Measurements from ENCODE around the gene NRG2. TPM values are rescaled to one million over a fixed set of nuclear protein-coding genes. Genes with fewer than 3 reads are reported as not detected.

Gene NRG2
- polyA plus RNA-seq, 2 of the 4 experiments (the other 2 are of a cell fraction) = 1.0 to 1.1 TPM

DNA sequence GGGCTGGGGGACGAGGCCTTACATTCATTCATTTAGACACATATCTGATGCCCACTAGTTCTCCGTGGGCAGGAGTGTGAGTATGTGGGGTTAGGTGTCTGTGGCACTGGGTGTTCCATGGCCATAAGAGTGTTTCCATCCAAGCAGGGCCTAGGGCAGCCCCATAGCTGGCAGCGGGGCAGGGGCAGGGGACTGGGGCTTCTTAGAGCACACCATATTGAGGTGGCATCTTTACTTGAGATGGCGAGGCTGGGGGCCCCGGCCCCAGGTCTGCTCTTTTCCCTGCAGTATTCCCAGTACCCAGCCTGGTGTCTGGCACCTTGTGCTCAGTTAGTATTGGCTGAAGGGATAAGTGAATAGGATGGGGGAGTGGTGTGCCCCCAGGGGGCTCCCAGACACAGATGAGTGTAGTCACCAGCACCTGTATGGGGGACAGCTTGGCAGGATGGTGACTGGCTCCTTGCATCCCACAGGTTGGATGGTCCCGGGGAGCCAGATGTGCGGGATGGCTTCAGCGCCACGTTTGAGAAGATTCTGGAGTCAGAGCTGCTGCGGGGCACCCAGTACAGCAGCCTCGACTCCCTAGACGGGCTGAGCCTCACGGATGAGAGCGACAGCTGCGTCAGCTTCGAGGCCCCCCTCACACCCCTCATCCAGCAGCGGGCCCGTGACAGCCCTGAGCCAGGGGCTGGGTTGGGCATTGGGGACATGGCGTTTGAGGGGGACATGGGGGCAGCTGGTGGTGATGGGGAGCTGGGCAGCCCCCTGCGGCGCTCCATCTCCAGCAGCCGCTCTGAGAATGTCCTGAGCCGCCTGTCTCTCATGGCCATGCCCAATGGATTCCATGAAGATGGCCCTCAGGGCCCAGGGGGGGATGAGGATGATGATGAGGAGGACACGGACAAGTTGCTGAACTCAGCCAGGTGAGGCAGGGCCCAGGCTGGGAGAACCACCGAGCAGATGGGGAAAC is 230.0 kb downstream of the NRG2 start:
- CTCF ChIA-PET = interaction anchor here (0.5 to 2.8 kb wide), 11 partner anchors 8 to 283 kb away, joined by 3 to 11 read pairs (median 4); no protein-coding TSS in a partner anchor
- TF ChIP-seq, protein P1, sequence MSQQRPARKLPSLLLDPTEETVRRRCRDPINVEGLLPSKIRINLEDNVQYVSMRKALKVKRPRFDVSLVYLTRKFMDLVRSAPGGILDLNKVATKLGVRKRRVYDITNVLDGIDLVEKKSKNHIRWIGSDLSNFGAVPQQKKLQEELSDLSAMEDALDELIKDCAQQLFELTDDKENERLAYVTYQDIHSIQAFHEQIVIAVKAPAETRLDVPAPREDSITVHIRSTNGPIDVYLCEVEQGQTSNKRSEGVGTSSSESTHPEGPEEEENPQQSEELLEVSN (IDR thresholded peaks at IDR 0.05; ENCODE audit: borderline replicate concordance, low read depth) = no peak
- TF ChIP-seq GATA3 (IDR thresholded peaks at IDR 0.05; ENCODE audit: borderline replicate concordance) (no peak), ZC3H11A (IDR thresholded peaks at IDR 0.05) (no peak), EHMT2 (IDR thresholded peaks at IDR 0.05; ENCODE audit: low read depth) (no peak), SMC3 (IDR thresholded peaks at IDR 0.05) (no peak), NFE2L2 (conservative IDR thresholded peaks at IDR 0.05; ENCODE audit: low read length) (no peak), MYC (IDR thresholded peaks at IDR 0.05; ENCODE audit: borderline replicate concordance, low read length) (no peak), MAZ (IDR thresholded peaks at IDR 0.05; ENCODE audit: borderline replicate concordance, low read depth, low read length) (no peak), RARB (CRISPR knock-in tag; IDR thresholded peaks at IDR 0.05) (no peak)
- TF ChIP-seq, protein P2, sequence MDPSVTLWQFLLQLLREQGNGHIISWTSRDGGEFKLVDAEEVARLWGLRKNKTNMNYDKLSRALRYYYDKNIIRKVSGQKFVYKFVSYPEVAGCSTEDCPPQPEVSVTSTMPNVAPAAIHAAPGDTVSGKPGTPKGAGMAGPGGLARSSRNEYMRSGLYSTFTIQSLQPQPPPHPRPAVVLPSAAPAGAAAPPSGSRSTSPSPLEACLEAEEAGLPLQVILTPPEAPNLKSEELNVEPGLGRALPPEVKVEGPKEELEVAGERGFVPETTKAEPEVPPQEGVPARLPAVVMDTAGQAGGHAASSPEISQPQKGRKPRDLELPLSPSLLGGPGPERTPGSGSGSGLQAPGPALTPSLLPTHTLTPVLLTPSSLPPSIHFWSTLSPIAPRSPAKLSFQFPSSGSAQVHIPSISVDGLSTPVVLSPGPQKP (IDR thresholded peaks at IDR 0.05; ENCODE audit: low read depth, low read length) = no peak
- FAIRE-seq (no peak), ATAC-seq (no peak), DNase-seq (ENCODE audit: low read depth in 1 of 2, low spot score in 1 of 2) (no peak)
- Histone ChIP-seq H3K4me2 (no peak overlapping the region), H3K9me3 (no peaks in the 10 kb centered on the region; the same call in 2 of the 3 replicates), H3K4me3 (no peak overlapping the region), H3K4me1 (no peaks in the 10 kb centered on the region), H3K27ac (no peak overlapping the region)
- POLR2A ChIA-PET = no interaction called here
- 37% methylated on average over 14 of the region's 25 CpGs for WGBS (ENCODE audit: missing lambda C conversion rate)

DNA sequence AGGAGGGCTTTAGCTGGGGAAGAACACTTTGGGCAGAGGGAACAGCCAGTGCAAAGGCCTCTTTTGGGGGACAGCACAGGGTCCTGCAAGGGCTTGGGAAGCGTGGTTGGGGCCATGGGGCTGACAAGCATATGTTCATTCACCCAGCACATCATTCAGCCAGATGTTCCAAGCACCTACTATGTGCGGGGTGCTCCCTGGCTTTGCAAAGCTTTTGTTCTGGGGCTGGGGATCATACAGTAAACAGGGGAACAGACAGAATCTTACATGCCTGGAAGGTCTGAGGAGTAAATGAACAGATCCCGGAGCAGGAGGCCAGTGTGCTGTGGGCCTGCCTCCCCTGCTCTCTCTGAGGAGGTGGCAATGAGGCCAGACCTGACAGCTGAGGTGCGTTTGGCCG is 230.8 kb downstream of the NRG2 start:
- POLR2A ChIA-PET = no interaction called here
- FAIRE-seq (no peak), DNase-seq (ENCODE audit: low read depth in 1 of 2, low spot score in 1 of 2) (no peak), ATAC-seq (no peak)
- Histone ChIP-seq H3K4me1 (no peaks in the 10 kb centered on the region), H3K4me2 (no peak overlapping the region), H3K9me3 (no peaks in the 10 kb centered on the region), H3K4me3 (no peak overlapping the region), H3K27ac (no peak overlapping the region)
- CTCF ChIA-PET = interaction anchor here (1.0 to 2.8 kb wide), 8 partner anchors 9 to 157 kb away, joined by 3 to 11 read pairs (median 4); no protein-coding TSS in a partner anchor
- TF ChIP-seq, protein P3, sequence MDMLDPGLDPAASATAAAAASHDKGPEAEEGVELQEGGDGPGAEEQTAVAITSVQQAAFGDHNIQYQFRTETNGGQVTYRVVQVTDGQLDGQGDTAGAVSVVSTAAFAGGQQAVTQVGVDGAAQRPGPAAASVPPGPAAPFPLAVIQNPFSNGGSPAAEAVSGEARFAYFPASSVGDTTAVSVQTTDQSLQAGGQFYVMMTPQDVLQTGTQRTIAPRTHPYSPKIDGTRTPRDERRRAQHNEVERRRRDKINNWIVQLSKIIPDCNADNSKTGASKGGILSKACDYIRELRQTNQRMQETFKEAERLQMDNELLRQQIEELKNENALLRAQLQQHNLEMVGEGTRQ (IDR thresholded peaks at IDR 0.05) = no peak
- TF ChIP-seq FOSB (CRISPR knock-in tag; IDR thresholded peaks at IDR 0.05) = no peak
- no peak for TF ChIP-seq CBX2 (IDR thresholded peaks at IDR 0.05; ENCODE audit: borderline replicate concordance, low read depth)
- TF ChIP-seq KDM1A (IDR thresholded peaks at IDR 0.05; ENCODE audit: low read depth) = no peak
- no peak for TF ChIP-seq CEBPB (IDR thresholded peaks at IDR 0.05)
- no peak for TF ChIP-seq NFE2L2 (conservative IDR thresholded peaks at IDR 0.05; ENCODE audit: low read length)
- no peak for TF ChIP-seq HOXA7 (CRISPR knock-in tag; IDR thresholded peaks at IDR 0.05)
- TF ChIP-seq, protein P4, sequence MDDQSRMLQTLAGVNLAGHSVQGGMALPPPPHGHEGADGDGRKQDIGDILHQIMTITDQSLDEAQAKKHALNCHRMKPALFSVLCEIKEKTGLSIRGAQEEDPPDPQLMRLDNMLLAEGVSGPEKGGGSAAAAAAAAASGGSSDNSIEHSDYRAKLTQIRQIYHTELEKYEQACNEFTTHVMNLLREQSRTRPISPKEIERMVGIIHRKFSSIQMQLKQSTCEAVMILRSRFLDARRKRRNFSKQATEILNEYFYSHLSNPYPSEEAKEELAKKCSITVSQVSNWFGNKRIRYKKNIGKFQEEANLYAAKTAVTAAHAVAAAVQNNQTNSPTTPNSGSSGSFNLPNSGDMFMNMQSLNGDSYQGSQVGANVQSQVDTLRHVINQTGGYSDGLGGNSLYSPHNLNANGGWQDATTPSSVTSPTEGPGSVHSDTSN (IDR thresholded peaks at IDR 0.05) = no peak
- no peak for TF ChIP-seq TP53 (CRISPR knock-in tag; IDR thresholded peaks at IDR 0.05)
- no peak for TF ChIP-seq JUNB (IDR thresholded peaks at IDR 0.05)
- TF ChIP-seq RAD21 (conservative IDR thresholded peaks at IDR 0.05 in 1 of 2, IDR thresholded peaks at IDR 0.05 in 1 of 2) = no peak
- TF ChIP-seq PHF8 (IDR thresholded peaks at IDR 0.05; ENCODE audit: borderline replicate concordance, low read depth) = no peak
- no peak for TF ChIP-seq HEYL (CRISPR knock-in tag; IDR thresholded peaks at IDR 0.05)
- no peak for TF ChIP-seq KDM5A (IDR thresholded peaks at IDR 0.05)
- TF ChIP-seq, protein P1 (IDR thresholded peaks at IDR 0.05; ENCODE audit: borderline replicate concordance, low read depth) = no peak
- no peak for TF ChIP-seq ZC3H11A (IDR thresholded peaks at IDR 0.05)
- no peak for TF ChIP-seq EHMT2 (IDR thresholded peaks at IDR 0.05; ENCODE audit: low read depth)
- 24% methylated on average over 5 of the region's 5 CpGs for WGBS (ENCODE audit: missing lambda C conversion rate)

All from A549 (cell line).